SK-N-SH treated with all-trans-retinoic acid at 6 μM for 48 hours (cell line): ENCODE results near the gene ZNF710.

Experiments used
- ATAC-seq: fragments of 200-7000 bp; cut with Tn5 transposase; 3 replicates; pipeline ENCODE4 v1.9.1; 2020; ENCODE audit warnings: mild to moderate bottlenecking, moderate library complexity
- ARNTL ChIP-seq: fragments of 450-650 bp; formaldehyde crosslinking; IDR thresholded peaks from 2 replicates; pipeline ENCODE4 v1.5.0; 2020; ENCODE audit warnings: low read depth, mild to moderate bottlenecking, moderate library complexity, borderline replicate concordance
- BACH2 ChIP-seq: fragments of 250-450 bp; sonication (Bioruptor Pico); IDR thresholded peaks from 2 replicates; pipeline ENCODE4 v1.9.0; 2021; ENCODE audit warnings: mild to moderate bottlenecking, borderline replicate concordance
- CREB5 ChIP-seq: fragments of 250-450 bp; sonication (Bioruptor Pico); IDR thresholded peaks from 2 replicates; pipeline ENCODE4 v1.5.1; 2020; ENCODE audit warnings: low read depth, mild to moderate bottlenecking, moderate library complexity
- CSDC2 ChIP-seq: fragments of 250-450 bp; sonication (Bioruptor Pico); IDR thresholded peaks from 2 replicates; pipeline ENCODE4 v1.5.0; 2020; ENCODE audit warnings: mild to moderate bottlenecking, moderate library complexity
- CSRNP3 ChIP-seq: fragments of 250-450 bp; sonication (Bioruptor Pico); IDR thresholded peaks from 2 replicates; pipeline ENCODE4 v1.5.1; 2021; ENCODE audit warnings: mild to moderate bottlenecking, moderate library complexity
- ESRRG ChIP-seq: fragments of 250-450 bp; sonication (Bioruptor Pico); IDR thresholded peaks from 2 replicates; pipeline ENCODE4 v1.6.1; 2021; ENCODE audit warnings: mild to moderate bottlenecking
- GLIS3 ChIP-seq: fragments of 250-450 bp; sonication (Bioruptor Pico); IDR thresholded peaks from 2 replicates; pipeline ENCODE4 v1.5.0; 2020; ENCODE audit warnings: mild to moderate bottlenecking, moderate library complexity
- ISL1 ChIP-seq: fragments of 250-450 bp; sonication (Bioruptor Pico); IDR thresholded peaks from 2 replicates; pipeline ENCODE4 v2.1.2; 2022; ENCODE audit warnings: mild to moderate bottlenecking, moderate library complexity
- OSR1 ChIP-seq: fragments of 250-450 bp; sonication (Bioruptor Pico); IDR thresholded peaks from 2 replicates; pipeline ENCODE4 v1.8.0; 2022; ENCODE audit warnings: moderate library complexity, mild to moderate bottlenecking, inconsistent platforms
- PATZ1 ChIP-seq: fragments of 250-450 bp; sonication (Bioruptor Pico); IDR thresholded peaks from 2 replicates; pipeline ENCODE4 v1.8.0; 2020; ENCODE audit warnings: mild to moderate bottlenecking, moderate library complexity, borderline replicate concordance
- POU6F1 ChIP-seq: fragments of 250-450 bp; sonication (Bioruptor Pico); IDR thresholded peaks from 2 replicates; pipeline ENCODE4 v1.8.0; 2021; ENCODE audit warnings: low read depth, mild to moderate bottlenecking, moderate library complexity, borderline replicate concordance
- PPARA ChIP-seq: fragments of 250-450 bp; sonication (Bioruptor Pico); IDR thresholded peaks from 2 replicates; pipeline ENCODE4 v1.5.0; 2020; ENCODE audit warnings: mild to moderate bottlenecking, borderline replicate concordance
- RARB ChIP-seq: fragments of 250-450 bp; sonication (Bioruptor Pico); IDR thresholded peaks from 2 replicates; pipeline ENCODE4 v1.8.0; 2021; ENCODE audit warnings: mild to moderate bottlenecking, moderate library complexity
- TOX ChIP-seq: fragments of 250-450 bp; sonication (Bioruptor Pico); IDR thresholded peaks from 2 replicates; pipeline ENCODE4 v1.8.0; 2021; ENCODE audit warnings: mild to moderate bottlenecking, moderate library complexity, borderline replicate concordance
- TSHZ2 ChIP-seq: fragments of 250-450 bp; sonication (Bioruptor Pico); IDR thresholded peaks from 2 replicates; pipeline ENCODE4 v1.5.0; 2020; ENCODE audit warnings: mild to moderate bottlenecking, moderate library complexity
- ZC3H10 ChIP-seq: fragments of 250-450 bp; sonication (Bioruptor Pico); IDR thresholded peaks from 2 replicates; pipeline ENCODE4 v1.5.1; 2021; ENCODE audit warnings: mild to moderate bottlenecking, moderate library complexity
- ZFP3 ChIP-seq: fragments of 250-450 bp; sonication (Bioruptor Pico); IDR thresholded peaks from 2 replicates; pipeline ENCODE4 v1.5.0; 2020; ENCODE audit warnings: mild to moderate bottlenecking, moderate library complexity
- ZNF565 ChIP-seq: fragments of 450-650 bp; formaldehyde crosslinking; conservative IDR thresholded peaks from 2 replicates; pipeline ENCODE4 v1.5.0; 2020; ENCODE audit warnings: low read depth, mild to moderate bottlenecking, moderate library complexity
- ZNF70 ChIP-seq: fragments of 450-650 bp; formaldehyde crosslinking; IDR thresholded peaks from 2 replicates; pipeline ENCODE4 v1.5.0; 2020; ENCODE audit warnings: mild to moderate bottlenecking, moderate library complexity
- ZNF8 ChIP-seq: fragments of 450-650 bp; formaldehyde crosslinking; IDR thresholded peaks from 2 replicates; pipeline ENCODE4 v1.5.0; 2020; ENCODE audit warnings: mild to moderate bottlenecking, moderate library complexity

The ZNF710 gene

GRCh38 chr15:90051874-90052273, 50.8 kb downstream of the ZNF710 start (continued):
- TF ChIP-seq ZNF565 (CRISPR knock-in tag) (no peak), ARNTL (no peak), ZFP3 (CRISPR knock-in tag) (no peak), RARB (CRISPR knock-in tag) (no peak), BACH2 (CRISPR knock-in tag) (no peak), ESRRG (no peak)

GRCh38 chr15:90053685-90054466, 52.8 kb downstream of the ZNF710 start:
- no peak for TF ChIP-seq TSHZ2 (CRISPR knock-in tag)
- no peak for TF ChIP-seq ZNF8
- TF ChIP-seq CSRNP3 (CRISPR knock-in tag): no peak
- TF ChIP-seq ZC3H10 (CRISPR knock-in tag): no peak
- no peak for TF ChIP-seq ZNF565 (CRISPR knock-in tag)
- TF ChIP-seq GLIS3 (CRISPR knock-in tag): no peak
- no peak for TF ChIP-seq ISL1 (CRISPR knock-in tag)
- no peak for TF ChIP-seq ZNF70 (CRISPR knock-in tag)
- TF ChIP-seq ARNTL: no peak
- TF ChIP-seq CSDC2: no peak
- no peak for TF ChIP-seq PPARA (CRISPR knock-in tag)
- TF ChIP-seq RARB (CRISPR knock-in tag): no peak
- TF ChIP-seq CREB5 (CRISPR knock-in tag): no peak
- TF ChIP-seq OSR1: no peak
- TF ChIP-seq TOX: no peak
- TF ChIP-seq, all 23 proteins: peak for 0
- no peak for ATAC-seq

DNA sequence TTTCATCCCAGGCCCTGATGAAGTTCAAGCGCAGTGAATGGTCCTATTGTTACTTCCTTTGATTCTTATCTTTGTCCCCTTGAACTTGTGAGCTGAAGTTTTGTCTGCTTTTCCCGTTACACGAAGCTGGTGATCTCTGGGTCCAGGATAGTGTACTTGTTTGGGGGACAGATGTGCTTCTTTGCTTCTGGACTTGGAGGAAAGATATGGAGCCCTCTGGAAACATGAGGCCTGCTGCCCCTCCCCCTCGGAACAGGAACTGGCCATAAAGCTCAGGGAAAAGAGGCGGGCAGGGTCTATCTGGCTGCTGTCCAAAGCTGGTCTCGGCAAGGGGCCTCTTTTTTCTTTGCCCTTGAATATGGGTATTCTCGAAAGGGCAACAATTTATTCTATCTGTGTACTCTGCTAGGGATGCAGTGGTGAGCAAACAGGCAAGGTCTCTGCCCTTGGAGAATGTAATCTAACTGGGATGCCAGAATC, 53.5 kb downstream of the ZNF710 start:
- no peak for ATAC-seq
- TF ChIP-seq RARB (CRISPR knock-in tag) (no peak), CSDC2 (no peak), ARNTL (no peak), OSR1 (no peak), ZFP3 (CRISPR knock-in tag) (no peak), CREB5 (CRISPR knock-in tag) (no peak), TOX (no peak), PATZ1 (no peak), TSHZ2 (CRISPR knock-in tag) (no peak), POU6F1 (CRISPR knock-in tag) (no peak), ESRRG (no peak), ZNF70 (CRISPR knock-in tag) (no peak), GLIS3 (CRISPR knock-in tag) (no peak)
